Brain pericyte (primary cell): ENCODE data around the gene SNRPD2.
"Not testable (repeated sequence)": the region's sequence is repeated elsewhere in the genome, so short reads cannot be mapped to it uniquely, and the experiment has no call there.

Experiments
- DNase-seq: peaks from one replicate; pipeline ENCODE4 v3.0.0-alpha.2; 2012; ENCODE audit warnings: low read depth, low spot score

Gene SNRPD2

GRCh38 chr19:45705115-45705514 lies 13.4 kb upstream of the SNRPD2 start:
- DNase-seq: no peak

DNA sequence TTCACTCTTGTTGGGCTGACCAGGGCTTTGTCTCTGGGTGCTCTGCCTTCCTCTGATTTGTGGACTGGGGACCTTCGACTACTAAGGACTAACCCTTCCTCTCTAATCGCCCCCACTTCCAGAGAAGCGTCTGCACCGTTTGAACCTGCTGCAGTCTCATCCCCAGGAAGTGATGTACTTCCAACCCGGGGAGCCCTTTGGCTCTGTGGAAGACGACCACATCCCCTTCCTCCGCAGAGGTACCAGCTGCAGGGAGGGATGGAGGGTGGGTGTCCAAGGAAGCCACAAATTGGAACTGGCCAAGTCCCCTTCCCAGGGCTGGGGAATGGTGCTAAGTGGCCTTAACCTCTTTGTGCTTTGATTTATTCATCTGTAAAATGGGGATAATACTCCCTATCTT lies 9.9 kb upstream of the SNRPD2 start:
- DNase-seq: no peak

GRCh38 chr19:45693106-45693788 lies 1.5 kb upstream of the SNRPD2 start:
- no peak for DNase-seq

GRCh38 chr19:45692187-45693105 lies 693 bp upstream of the SNRPD2 start, which contains the start of gene QPCTL:
QPCTL (plus strand) TSS chr19:45692666; CDS start chr19:45692704, 38 bp downstream.
- peak; percentile 100 for DNase-seq

DNA sequence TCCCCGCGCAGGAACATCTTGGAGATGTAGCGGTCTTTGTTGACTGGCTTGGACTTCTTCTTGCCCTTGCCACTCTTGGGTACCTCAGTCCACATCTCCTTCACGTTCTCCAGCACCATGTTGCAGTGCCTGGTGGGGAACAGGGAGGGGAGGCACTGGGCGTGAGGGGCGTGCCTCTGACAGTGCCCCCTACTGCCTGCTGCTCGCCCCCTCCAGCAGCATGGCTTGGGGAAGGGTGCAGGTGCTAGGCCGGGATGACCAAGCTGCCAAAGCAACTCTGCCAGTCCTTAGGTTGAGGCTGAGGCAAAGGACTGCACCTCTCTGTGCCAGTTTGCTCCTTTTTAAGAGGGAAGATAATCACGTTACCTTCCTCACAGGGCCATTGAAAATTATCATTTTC lies 4.2 kb downstream of the SNRPD2 start:
- DNase-seq: no peak

DNA sequence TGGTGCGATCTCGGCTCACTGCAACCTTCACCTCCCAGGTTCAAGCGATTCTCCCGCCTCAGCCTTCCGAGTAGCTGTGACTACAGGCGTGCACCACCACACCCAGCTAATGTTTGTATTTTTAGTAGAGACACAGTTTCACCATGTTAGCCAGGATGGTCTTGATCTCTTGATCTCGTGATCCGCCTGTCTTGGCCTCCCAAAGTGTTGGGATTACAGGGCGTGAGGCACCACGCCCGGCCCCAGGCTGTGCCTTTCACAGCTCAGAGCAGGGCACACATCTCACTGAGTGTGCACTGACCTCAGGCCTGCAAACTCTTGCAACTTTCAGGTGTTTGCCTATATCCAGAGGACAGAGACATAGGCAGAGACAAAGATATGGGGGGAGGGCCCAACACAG lies 6.7 kb downstream of the SNRPD2 start:
- DNase-seq: not testable (repeated sequence)

GRCh38 chr19:45682908-45683307 lies 8.8 kb downstream of the SNRPD2 start:
- DNase-seq: no peak

DNA sequence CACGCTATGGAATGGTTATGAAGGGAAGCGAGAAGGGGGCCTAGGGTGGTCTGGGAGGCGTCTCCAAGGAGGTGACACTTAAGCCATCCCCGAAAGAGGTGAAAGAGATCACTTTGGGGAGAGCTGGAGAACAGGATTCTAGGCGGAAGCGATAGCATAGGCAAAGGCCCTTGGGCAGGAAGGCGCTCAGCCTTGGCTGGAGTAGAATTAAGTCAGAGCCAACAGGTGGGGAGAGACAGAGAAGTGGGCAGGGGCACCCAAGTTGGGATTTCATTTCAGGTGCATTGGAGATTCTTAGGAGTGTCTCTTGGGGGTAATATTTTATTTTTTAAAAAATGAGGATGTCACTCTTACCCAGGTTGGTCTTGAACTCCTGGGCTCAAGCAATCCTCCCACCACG lies 9.6 kb downstream of the SNRPD2 start:
- DNase-seq: no peak

DNA sequence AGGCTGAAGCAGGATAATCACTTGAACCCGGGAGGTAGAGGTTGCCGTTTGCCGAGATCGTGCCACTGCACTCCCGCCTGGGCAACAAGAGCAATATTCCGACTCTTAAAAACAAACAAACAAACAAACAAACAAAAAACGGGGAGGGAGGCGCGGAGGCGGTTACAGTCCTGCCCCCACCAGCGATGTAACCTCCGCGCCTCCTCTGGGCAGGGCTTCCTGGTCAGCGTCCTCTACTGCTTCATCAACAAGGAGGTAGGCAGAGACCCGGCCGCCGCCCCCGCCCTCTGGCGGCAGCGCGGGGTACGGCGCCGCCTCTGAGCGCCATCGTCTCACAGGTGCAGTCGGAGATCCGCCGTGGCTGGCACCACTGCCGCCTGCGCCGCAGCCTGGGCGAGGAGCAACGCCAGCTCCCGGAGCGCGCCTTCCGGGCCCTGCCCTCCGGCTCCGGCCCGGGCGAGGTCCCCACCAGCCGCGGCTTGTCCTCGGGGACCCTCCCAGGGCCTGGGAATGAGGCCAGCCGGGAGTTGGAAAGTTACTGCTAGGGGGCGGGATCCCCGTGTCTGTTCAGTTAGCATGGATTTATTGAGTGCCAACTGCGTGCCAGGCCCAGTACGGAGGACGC lies 10.2 kb downstream of the SNRPD2 start:
- DNase-seq: peak; percentile 33

DNA sequence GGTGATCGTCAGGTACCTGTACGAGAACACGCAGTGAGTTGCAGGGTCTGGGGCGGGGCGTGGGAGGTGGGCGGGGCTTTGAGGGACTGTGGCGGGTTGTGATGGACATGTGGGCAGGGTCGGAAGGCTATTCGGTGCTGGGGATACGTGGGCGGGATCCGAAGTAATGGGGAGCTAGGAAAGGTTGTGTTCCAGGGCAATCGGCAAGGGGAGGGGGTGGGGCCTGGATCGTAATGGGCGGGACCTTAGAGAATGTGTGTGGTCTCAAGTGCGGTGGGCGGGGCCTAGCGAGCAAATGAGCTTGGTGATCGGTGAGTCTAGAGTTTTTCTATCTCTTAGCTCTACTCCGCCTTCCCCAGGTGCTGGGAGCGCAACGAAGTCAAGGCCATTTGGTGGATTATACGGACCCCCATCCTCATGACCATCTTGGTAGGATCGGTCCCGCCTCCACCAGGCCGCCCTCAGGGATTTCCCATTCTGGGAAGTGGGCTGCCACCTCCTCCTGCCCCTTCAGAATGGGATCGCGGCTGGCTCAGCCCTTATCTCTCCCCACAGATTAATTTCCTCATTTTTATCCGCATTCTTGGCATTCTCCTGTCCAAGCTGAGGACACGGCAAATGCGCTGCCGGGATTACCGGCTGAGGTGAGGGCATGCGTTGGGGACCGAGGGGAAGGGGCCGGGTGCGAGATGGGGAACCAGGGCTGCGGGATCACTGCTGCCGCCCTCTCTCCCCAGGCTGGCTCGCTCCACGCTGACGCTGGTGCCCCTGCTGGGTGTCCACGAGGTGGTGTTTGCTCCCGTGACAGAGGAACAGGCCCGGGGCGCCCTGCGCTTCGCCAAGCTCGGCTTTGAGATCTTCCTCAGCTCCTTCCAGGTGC lies 14.2 kb downstream of the SNRPD2 start:
- peak; percentile 41 for DNase-seq

DNA sequence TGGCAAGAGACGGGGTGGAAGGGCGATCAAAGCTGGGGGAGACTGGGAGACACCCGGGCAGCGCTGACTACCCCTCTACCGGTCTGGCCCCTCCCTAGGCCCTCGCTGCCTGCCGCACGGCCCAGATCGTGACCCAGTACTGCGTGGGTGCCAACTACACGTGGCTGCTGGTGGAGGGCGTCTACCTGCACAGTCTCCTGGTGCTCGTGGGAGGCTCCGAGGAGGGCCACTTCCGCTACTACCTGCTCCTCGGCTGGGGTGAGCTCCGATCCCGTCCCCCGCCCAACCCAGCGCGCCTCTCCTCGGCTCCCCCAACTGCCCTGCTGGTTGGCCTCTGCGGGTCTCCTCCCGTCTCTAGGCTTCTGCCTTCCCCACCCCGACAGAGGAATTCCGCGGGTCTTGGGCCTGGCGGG lies 14.9 kb downstream of the SNRPD2 start:
- DNase-seq: no peak

GRCh38 chr19:45674946-45675345 lies 16.8 kb downstream of the SNRPD2 start:
- no peak for DNase-seq

DNA sequence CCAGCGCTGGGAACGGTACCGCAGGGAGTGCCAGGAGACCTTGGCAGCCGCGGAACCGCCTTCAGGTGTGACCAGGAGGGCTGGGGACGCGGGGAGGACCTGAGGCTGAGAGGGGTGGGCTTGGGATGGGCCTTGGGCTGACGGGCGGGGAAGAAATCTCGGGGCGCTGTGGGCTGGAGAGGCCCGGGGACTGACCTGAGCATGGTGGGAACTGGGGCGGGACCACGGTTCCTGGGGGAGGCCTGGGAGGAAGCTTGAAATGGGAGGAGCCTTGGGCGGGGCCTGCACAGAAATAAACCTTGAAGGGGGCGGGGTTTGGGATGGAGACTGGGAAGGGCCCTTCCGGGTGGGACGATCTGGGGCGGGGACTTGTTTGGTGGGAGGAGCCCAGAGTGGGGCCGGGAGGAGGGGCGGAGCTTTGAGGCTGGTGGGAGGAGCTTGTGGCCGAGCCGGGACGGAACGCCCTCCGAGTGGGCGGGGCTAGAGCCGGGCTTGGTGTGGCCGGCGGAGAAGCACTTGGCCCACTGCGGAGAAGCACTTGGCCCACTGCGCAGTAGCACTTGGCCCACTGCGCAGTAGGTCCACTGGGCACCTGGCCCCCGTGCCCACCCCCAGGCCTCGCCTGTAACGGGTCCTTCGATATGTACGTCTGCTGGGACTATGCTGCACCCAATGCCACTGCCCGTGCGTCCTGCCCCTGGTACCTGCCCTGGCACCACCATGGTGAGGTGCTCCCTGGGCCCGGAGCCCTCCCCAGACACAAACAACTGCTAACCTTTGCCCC lies 20.9 kb downstream of the SNRPD2 start:
- no peak for DNase-seq

DNA sequence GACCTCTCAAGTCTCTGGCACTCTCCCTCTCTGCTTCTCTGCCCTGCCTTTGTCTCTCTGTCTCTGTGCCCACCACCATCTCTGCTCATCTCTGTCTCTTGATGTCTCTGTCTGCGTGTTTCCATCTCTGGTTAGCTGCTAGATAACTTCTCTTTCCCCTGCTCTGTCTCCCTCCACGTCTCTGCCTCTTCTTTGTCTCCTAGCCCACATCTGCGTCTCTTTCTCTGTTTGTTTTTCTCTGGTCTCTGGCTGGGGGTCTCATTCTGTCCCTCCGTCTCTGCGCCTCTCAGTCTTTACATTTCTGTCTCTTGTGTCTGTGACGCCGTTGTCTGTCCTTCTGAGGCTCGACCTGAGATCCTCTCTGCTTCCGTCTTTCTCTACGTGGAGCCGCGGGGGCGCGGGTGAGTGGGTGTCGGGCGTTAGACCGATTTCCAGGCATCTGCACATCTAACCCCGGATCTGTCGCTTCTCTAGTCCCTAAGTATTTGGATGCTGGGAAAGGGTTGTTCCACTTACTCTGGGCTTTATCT lies 23.3 kb downstream of the SNRPD2 start:
- DNase-seq: no peak

DNA sequence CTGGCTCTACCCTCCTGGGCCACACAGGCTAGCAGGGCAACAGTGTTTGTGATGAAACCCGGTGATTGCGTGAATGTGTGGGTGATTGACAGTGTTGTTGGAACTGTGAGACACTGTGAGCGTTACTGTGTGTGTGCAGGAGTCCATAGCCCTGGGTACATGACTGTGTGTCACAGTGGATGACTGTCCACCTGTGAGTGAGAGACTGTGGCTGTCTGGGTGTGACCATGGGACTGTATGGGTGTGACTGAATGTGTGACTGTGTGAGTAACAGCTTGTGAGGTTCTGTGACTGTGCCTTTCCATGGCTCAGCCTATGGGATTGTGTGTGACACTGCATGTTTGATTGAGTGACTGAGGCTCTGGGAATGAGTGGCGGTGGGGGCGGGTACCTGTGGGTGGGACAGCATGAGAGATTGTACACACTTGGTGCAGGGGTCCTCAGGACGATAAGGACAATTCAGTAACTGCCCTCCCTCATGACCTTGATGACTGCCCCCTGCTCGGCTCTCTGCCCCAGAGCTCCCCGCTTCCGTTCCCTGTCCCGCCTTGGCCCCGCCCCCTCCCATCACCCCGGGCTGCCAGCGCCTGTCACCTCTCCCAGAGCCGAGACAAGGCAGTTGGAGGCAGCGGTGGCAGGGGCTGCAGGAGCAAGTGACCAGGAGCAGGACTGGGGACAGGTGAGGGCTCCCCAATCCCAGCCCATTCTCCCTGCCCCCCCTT lies 24.0 kb downstream of the SNRPD2 start, which contains the start of gene GIPR:
Gene GIPR, plus strand, starts transcription at position 602 of the 722 bp plus-strand sequence. CDS start 1,300 bp downstream, outside the sequence.
- no peak for DNase-seq

DNA sequence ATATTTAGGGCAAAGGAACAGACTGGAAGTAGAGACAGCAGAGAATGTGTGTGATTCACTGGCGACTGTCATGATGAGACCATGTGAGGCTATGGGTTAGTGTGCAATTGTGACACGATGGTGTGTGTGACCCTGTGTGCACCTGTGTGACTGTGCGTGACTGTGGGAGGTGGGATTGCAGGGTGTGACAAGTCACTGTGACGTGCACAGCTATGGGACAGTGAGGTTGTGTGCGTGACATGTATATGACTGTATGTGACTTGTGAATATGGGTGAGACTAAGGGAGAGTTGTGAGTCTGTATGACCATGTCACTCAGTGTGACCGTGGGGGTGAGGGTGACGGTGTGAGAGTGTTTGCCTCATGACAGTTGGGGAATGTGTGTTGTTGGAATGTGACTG lies 27.2 kb downstream of the SNRPD2 start:
- no peak for DNase-seq

GRCh38 chr19:45663800-45664199 lies 28.0 kb downstream of the SNRPD2 start:
- no peak for DNase-seq

DNA sequence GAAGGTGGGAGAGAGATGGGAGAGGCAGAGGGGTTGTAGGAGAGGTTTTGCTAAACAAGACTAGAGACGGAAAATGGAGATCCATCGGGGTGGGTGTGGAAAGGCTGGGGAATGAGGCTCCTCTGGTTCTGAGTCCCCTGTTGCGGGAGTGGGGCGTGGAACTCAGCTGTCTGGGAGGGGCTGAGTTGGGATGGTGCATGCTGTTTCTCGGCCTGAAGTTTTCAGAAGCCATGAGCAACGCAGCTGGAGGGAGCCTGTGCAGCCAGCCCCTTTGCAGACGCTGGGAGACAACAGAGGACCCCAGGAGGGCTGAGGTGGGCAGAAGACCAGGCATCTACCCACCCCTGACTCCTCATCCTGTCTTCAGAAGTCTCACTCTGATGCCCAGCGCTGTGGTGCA lies 31.1 kb downstream of the SNRPD2 start:
- no peak for DNase-seq

DNA sequence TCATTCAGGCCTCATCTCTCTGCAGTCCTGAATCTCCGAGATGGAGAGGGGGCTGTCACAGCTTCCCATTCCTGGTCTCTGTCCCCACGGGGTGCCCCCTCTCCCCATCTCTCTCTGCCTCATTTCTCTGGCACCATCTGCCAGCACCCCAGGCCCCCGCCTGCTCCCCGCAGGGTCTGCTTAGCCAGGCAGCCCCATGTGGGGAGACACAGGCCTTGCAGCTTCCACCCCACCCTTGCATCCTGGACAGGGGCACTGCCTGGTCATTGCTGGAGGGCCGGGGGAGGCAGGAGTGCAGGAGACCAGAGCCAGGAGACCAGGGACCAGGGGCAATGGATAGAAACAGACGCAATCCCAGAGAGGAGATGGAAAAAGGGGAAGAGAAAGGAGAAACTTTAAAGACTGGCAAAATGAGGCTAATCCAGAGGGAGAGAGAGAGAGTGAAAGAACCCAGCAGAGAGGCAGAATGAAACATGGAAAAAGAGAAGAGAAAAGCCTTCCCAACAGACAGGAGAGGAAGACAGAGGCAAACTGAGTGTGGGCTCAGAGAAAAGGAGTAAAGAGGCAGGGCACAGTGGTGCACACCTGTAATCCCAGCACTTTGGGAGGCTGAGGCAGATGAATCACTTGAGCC lies 32.5 kb downstream of the SNRPD2 start:
- no peak for DNase-seq
